GM18867 (cell line): ENCODE measurements around the gene NKX2-4.

Experiments
- ATAC-seq: cut with Tn5 transposase; IDR thresholded peaks from one replicate; pipeline ENCODE4 v1.9.1; 2021; ENCODE audit warnings: mild to moderate bottlenecking, moderate library complexity; ENCODE audit not compliant: unreplicated experiment

NKX2-4 gene

GRCh38 chr20:21364413-21364812, 32.9 kb downstream of the NKX2-4 start:
- ATAC-seq: no peak

- no peak for ATAC-seq
Measured at GRCh38 chr20:21361266-21361665, 36.1 kb downstream of the NKX2-4 start.

- ATAC-seq: no peak
Measured at GRCh38 chr20:21360705-21361104, 36.6 kb downstream of the NKX2-4 start.

- ATAC-seq: no peak
Measured at GRCh38 chr20:21358737-21359136, 38.6 kb downstream of the NKX2-4 start.

- no peak for ATAC-seq
Measured at GRCh38 chr20:21357844-21358243, 39.5 kb downstream of the NKX2-4 start.

- no peak for ATAC-seq
Measured at GRCh38 chr20:21356386-21356785, 40.9 kb downstream of the NKX2-4 start.

GRCh38 chr20:21355981-21356380, 41.3 kb downstream of the NKX2-4 start:
- ATAC-seq: no peak

- ATAC-seq: no peak
Measured at GRCh38 chr20:21353236-21353635, 44.1 kb downstream of the NKX2-4 start.

- ATAC-seq: no peak
Measured at GRCh38 chr20:21352703-21353102, 44.6 kb downstream of the NKX2-4 start.
